Endothelial cell of umbilical vein (primary cell): ENCODE data around the gene PNMA8A. TPM values are rescaled to one million over a fixed set of nuclear protein-coding genes. Genes with fewer than 3 reads are reported as not detected.

Source experiments
- BruUV-seq: library from RNA; stranded (reverse); fragments of 400-500 nt; replicated peaks from 2 replicates; lab custom pipeline; 2021; lab: Mats Ljungman, UMichigan
- CTCF ChIA-PET: fragments of 300-600, 350-600 bp; sonication (Branson Sonifier 250); formaldehyde crosslinking; loops from one replicate; lab custom pipeline; 2021; ENCODE audit warnings: antibody characterized with exemption, inconsistent platforms; lab: Charles Lee
- POLR2A ChIA-PET: fragments of 300-600, 350-600 bp; sonication (Branson Sonifier 250); formaldehyde crosslinking; loops from one replicate; lab custom pipeline; 2021; ENCODE audit warnings: antibody characterized with exemption, inconsistent platforms; lab: Charles Lee
- DNase-seq: peaks from one replicate; pipeline ENCODE4 v3.0.0-alpha.2; 2011; ENCODE audit warnings: low read depth, low spot score
- FAIRE-seq: peaks from 2 replicates; lab custom pipeline; 2011; peaks lifted over from hg19 to GRCh38; lab: Jason Lieb, UNC
- H2AFZ ChIP-seq: 2 replicates; pipeline ENCODE4 v1.6.0; 2012; ENCODE audit warnings: low read depth, low read length, control low read depth, inconsistent platforms
- H3K27ac ChIP-seq: 2 replicates; pipeline ENCODE4 v1.5.1; 2011; ENCODE audit warnings: low read depth, mild to moderate bottlenecking, control low read depth, low read length, moderate library complexity; ENCODE audit not compliant: insufficient read depth
- H3K27me3 ChIP-seq, 2 experiments: 2 replicates each; pipeline versions ENCODE4 v1.6.0 to v1.6.1; 2011; ENCODE audit warnings: low read length in 2 of 2, mixed read lengths in 1 of 2; ENCODE audit not compliant: control insufficient read depth in 2 of 2, insufficient read depth in 2 of 2
- H3K36me3 ChIP-seq, 2 experiments: 2 replicates in 1 of 2; 3 replicates in 1 of 2; pipeline ENCODE4 v1.5.1; 2011; ENCODE audit warnings: low read length in 2 of 2, mild to moderate bottlenecking in 1 of 2, moderate library complexity in 1 of 2; ENCODE audit not compliant: control insufficient read depth in 2 of 2, insufficient read depth in 2 of 2; ENCODE audit errors: extremely low read depth in 1 of 2
- H3K4me1 ChIP-seq: 3 replicates; pipeline ENCODE4 v1.5.1; 2011; ENCODE audit warnings: mild to moderate bottlenecking, low read length; ENCODE audit not compliant: control insufficient read depth, insufficient read depth; ENCODE audit errors: extremely low read depth
- H3K4me2 ChIP-seq: 2 replicates; pipeline ENCODE4 v1.6.1; 2011; ENCODE audit warnings: low read length, control low read depth, mixed read lengths; ENCODE audit not compliant: insufficient read depth
- H3K4me3 ChIP-seq, 3 experiments: fragments of 200-600 bp in 1 of 3; sonication (generic), shearing (Covaris generic) in 1 of 3; replicated peaks in 1 of 3; 2 replicates each; pipeline ENCODE4 v1.5.1; 2011 to 2016; ENCODE audit warnings: control low read depth in 3 of 3, low read length in 3 of 3, mild to moderate bottlenecking in 2 of 3, inconsistent platforms in 1 of 3, low read depth in 1 of 3, moderate library complexity in 1 of 3; ENCODE audit not compliant: insufficient read depth in 1 of 3
- H3K79me2 ChIP-seq: 2 replicates; pipeline ENCODE4 v1.6.0; 2012; ENCODE audit warnings: low read length, inconsistent platforms; ENCODE audit not compliant: control insufficient read depth, insufficient read depth
- H3K9ac ChIP-seq: replicated peaks from 2 replicates; pipeline ENCODE3; 2011; ENCODE audit warnings: low read length, control low read depth; ENCODE audit not compliant: insufficient read depth; ENCODE audit errors: extremely low read depth
- H3K9me1 ChIP-seq: replicated peaks from 3 replicates; pipeline ENCODE4 v1.6.0; 2011; ENCODE audit warnings: mild to moderate bottlenecking, low read length; ENCODE audit not compliant: control insufficient read depth, insufficient read depth; ENCODE audit errors: extremely low read depth
- H3K9me3 ChIP-seq: replicated peaks from 2 replicates; pipeline ENCODE4 v1.5.1; 2012; ENCODE audit warnings: low read length, inconsistent platforms; ENCODE audit not compliant: control insufficient read depth, insufficient read depth
- H4K20me1 ChIP-seq: replicated peaks from 2 replicates; pipeline ENCODE3; 2011; ENCODE audit warnings: mild to moderate bottlenecking, low read length; ENCODE audit not compliant: control insufficient read depth, insufficient read depth; ENCODE audit errors: extremely low read depth
- EZH2 ChIP-seq: IDR thresholded peaks from 2 replicates; pipeline ENCODE4 v1.6.1; 2012; ENCODE audit warnings: borderline replicate concordance, low read depth, mild to moderate bottlenecking, moderate library complexity, low read length, inconsistent platforms; ENCODE audit not compliant: severe bottlenecking
- FOS ChIP-seq: IDR thresholded peaks from 2 replicates; pipeline ENCODE4 v1.6.1; 2011; ENCODE audit warnings: mild to moderate bottlenecking, low read length, moderate library complexity, borderline replicate concordance; ENCODE audit not compliant: insufficient read depth
- GATA2 ChIP-seq: IDR thresholded peaks from 2 replicates; pipeline ENCODE4 v1.7.0; 2011; ENCODE audit warnings: low read depth, mild to moderate bottlenecking, moderate library complexity, mixed read lengths, low read length; ENCODE audit not compliant: insufficient read length, insufficient read depth
- JUN ChIP-seq: IDR thresholded peaks from 2 replicates; pipeline ENCODE4 v1.6.1; 2011; ENCODE audit warnings: borderline replicate concordance, low read depth; ENCODE audit not compliant: insufficient read length, insufficient read depth
- MYC ChIP-seq: IDR thresholded peaks from one replicate; pipeline ENCODE4 v1.6.1; 2011; ENCODE audit warnings: mild to moderate bottlenecking, low read depth, low read length
- POLR2A ChIP-seq: IDR thresholded peaks from 2 replicates; pipeline ENCODE4 v1.6.1; 2012; ENCODE audit warnings: low read depth, mild to moderate bottlenecking, control low read depth, low read length
- POLR2AphosphoS5 ChIP-seq: IDR thresholded peaks from 2 replicates; pipeline ENCODE4 v1.6.1; 2012; ENCODE audit warnings: low read depth, mild to moderate bottlenecking, control low read depth, low read length, moderate library complexity; ENCODE audit not compliant: insufficient read depth
- dilution Hi-C: fragments of 300-500 bp; cut with MboI; formaldehyde crosslinking; loops from one replicate; pipeline ENCODE4 v1.15.0; 2019; ENCODE audit warnings: low sequenced_read_pairs; ENCODE audit not compliant: extremely low pct_ligation_motif_present
- intact Hi-C: fragments of 100-400 bp; cut with micrococcal nuclease; formaldehyde crosslinking; loops from one replicate; pipeline ENCODE4 v1.10.0; 2022
- polyA plus RNA-seq, 4 experiments: library from polyadenylated mRNA; depleted of rRNA in 3 of 4; stranded (reverse) in 3 of 4; unstranded in 1 of 4; fragments of >200 nt; gene quantifications; 2 replicates each; pipeline versions ENCODE4 v1.2.1 to v1.2.3, GENCODE V29; 2011 to 2012; ENCODE audit warnings: missing spikeins in 1 of 4
- total RNA-seq: library from RNA; stranded (reverse); gene quantifications from 2 replicates; pipeline ENCODE4 v1.2.3, GENCODE V29; 2021
- TF ChIP-seq, protein P1 (sequence below), 2 donors: IDR thresholded peaks; 1 replicate in 1 of 2; 2 replicates in 1 of 2; pipeline ENCODE4 v1.5.1; 2011; ENCODE audit warnings: low read length in 2 of 2, mild to moderate bottlenecking in 2 of 2, moderate library complexity in 2 of 2, control low read depth in 1 of 2, inconsistent platforms in 1 of 2, low read depth in 1 of 2; ENCODE audit not compliant: insufficient read depth in 1 of 2; ENCODE audit errors: extremely low read depth in 1 of 2
- TF ChIP-seq, protein P2 (sequence below): IDR thresholded peaks from 2 replicates; pipeline ENCODE4 v1.6.1; 2011; ENCODE audit not compliant: insufficient read depth, insufficient read length

Gene PNMA8A
- total and polyA plus RNA-seq, 2 donors (not counting 3 experiments of a cell fraction or from before 2014, with no cell fraction given), result 0.25 to 0.27 TPM

DNA sequence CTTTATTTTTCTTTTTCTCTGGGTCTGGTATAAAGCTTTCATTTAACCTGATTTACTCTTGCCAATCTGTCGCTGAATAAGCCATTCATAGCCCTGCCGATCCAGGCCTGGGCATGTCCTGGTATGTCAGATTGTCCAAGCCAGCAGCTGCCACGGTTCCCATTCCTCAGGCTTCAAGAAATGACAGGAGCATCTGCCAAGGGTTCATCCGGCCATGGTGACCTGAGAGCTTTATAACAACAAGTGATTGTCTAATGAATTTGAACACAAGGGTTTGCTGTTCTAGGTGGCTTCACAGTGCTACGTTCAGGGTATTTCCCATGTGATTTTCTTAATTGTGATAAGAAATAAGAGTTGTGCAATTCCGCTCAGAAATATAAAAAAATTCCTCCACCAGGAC lies 20.0 kb downstream of the PNMA8A start:
- FAIRE-seq, result no peak
- H2AFZ ChIP-seq, result no peak overlapping the region
- CTCF ChIA-PET, result interaction anchor here (1.2 kb wide), 1 partner anchor 15 kb away, joined by 3 read pairs; no protein-coding TSS in a partner anchor
- intact Hi-C loops, result no loop called here
- TF ChIP-seq, protein P1, sequence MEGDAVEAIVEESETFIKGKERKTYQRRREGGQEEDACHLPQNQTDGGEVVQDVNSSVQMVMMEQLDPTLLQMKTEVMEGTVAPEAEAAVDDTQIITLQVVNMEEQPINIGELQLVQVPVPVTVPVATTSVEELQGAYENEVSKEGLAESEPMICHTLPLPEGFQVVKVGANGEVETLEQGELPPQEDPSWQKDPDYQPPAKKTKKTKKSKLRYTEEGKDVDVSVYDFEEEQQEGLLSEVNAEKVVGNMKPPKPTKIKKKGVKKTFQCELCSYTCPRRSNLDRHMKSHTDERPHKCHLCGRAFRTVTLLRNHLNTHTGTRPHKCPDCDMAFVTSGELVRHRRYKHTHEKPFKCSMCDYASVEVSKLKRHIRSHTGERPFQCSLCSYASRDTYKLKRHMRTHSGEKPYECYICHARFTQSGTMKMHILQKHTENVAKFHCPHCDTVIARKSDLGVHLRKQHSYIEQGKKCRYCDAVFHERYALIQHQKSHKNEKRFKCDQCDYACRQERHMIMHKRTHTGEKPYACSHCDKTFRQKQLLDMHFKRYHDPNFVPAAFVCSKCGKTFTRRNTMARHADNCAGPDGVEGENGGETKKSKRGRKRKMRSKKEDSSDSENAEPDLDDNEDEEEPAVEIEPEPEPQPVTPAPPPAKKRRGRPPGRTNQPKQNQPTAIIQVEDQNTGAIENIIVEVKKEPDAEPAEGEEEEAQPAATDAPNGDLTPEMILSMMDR (IDR thresholded peaks at IDR 0.05; ENCODE audit: extremely low read depth in 1 of 2, insufficient read depth in 1 of 2, low read depth in 1 of 2, low read length in 2 of 2), result no peak
- TF ChIP-seq FOS (no peak), POLR2A (no peak), JUN (no peak), MYC (no peak), GATA2 (no peak), EZH2 (no peak), POLR2AphosphoS5 (no peak)
- TF ChIP-seq, protein P2, sequence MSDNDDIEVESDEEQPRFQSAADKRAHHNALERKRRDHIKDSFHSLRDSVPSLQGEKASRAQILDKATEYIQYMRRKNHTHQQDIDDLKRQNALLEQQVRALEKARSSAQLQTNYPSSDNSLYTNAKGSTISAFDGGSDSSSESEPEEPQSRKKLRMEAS, result no peak
- no peaks in the 10 kb centered on the region for H3K36me3 ChIP-seq
- POLR2A ChIA-PET, result no interaction called here
- no peak overlapping the region for H3K4me2 ChIP-seq
- no peaks in the 10 kb centered on the region for H3K4me1 ChIP-seq
- no peaks in the 10 kb centered on the region for H3K9me3 ChIP-seq
- no peak overlapping the region for H3K9ac ChIP-seq
- no peak for DNase-seq
- peaks cover 2 to 9% of the 10 kb centered on the region in 2 experiments for H3K27me3 ChIP-seq
- no TSS peak for BruUV-seq
- no peaks in the 10 kb centered on the region for H4K20me1 ChIP-seq
- no peaks in the 10 kb centered on the region for H3K79me2 ChIP-seq
- no peak overlapping the region for H3K4me3 ChIP-seq
- H3K9me1 ChIP-seq, result no peaks in the 10 kb centered on the region
- no peak overlapping the region for H3K27ac ChIP-seq
- dilution Hi-C loops, result no loop called here
